NCI-H1105 (cell line): ENCODE measurements around the gene NOG.

ENCODE experiments used
- DNase-seq: peaks from one replicate; lab custom pipeline; 2025; lab: John Stamatoyannopoulos, UW

NOG gene

DNA sequence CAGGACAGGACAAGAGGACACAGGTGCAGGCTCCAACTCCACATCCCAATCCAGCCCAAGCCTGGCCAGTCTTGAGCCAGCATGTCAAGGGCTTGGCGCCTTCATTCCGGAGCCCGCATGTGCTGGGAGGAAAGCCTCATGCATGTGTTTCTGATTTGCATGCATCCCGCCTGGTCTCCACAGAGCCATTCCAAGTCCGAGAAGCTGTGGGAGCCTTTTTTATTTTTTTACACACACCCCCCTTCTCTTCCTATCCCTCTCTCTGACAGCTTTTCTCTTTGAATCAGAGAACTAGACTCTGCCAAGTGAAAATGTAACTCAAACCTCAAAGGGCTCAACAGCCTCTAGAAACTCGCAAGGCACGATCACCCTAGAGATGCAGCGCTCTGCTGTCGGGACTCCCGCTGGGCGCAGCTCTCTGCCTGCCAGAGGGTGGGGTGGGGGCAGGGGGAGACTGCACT, 45.1 kb downstream of the NOG start:
- DNase-seq, result no peak

DNA sequence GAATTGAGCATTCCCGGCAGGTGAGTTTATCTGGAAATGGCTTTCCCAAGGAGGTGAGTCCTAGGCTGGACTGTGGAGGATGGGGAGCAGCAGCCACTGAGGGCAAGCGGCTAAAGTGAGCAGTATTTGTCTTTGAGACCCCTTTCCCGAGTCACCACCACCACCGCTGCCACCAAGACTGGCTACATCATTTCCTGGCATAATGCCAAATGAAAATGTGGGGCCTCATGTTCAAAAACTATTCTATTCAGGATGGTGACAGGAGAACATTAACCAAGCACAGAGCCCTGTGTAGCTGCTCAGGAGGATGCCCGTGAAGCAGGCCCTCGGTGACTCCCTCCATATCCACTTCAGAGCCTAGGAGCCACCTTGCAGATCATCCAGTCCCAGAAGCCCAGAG, 46.0 kb downstream of the NOG start:
- DNase-seq, result no peak

DNA sequence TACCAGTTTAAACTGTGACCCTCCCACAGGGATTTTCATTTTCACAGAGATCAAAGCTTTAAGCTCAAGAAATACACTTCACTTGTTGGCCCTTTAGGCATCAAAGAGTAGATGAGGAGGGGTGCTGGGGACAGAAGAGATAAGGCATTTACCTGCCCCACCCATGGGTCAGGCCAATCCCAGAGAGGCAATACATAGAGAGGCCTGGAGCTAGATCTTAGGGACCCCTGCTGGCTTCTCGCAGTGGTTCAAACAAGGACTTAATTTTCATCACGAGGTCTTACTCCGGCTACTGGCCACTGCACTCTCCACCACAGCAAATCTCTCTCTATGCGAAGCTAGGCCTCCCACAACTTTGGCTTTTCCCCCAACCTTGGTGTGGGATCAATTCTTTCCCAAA, 46.6 kb downstream of the NOG start:
- DNase-seq, result no peak

DNA sequence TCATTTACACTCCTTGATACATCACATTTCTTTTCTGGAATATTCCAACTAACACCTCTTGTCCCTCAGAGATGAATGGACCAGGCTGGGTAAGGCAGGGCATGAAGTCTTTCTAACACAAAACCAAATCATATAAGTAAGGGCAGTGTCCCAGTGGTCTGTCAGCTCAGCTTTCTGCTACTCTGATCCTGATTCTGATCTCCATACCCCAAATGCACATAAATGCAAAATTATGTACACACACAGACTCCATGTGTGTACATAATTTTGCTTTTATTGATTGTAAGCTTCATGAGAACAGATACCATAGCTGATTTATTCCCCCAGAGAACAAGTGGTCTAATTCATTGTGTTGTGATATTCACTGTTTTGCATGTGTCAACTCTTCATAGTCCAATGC, 47.9 kb downstream of the NOG start:
- DNase-seq, result no peak

DNA sequence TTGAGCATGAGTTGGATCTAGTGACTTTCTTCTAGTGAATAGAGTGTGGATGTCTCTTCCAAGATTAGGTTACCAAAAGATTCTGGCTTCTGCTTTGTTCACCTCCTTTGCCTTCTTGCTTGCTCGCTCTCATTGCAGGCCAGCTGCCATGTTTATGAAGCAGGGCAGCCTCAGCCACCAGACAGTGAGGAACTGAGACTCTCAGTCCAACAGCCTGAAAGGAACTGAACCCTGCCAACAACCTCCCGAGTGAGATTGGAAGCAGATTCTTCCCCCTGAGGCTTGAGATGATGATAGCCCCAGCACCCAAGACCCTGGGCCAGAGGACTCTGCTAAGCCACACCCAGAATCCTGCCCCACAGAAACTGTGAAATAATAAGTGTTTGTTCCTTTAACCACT, 48.4 kb downstream of the NOG start:
- no peak for DNase-seq

DNA sequence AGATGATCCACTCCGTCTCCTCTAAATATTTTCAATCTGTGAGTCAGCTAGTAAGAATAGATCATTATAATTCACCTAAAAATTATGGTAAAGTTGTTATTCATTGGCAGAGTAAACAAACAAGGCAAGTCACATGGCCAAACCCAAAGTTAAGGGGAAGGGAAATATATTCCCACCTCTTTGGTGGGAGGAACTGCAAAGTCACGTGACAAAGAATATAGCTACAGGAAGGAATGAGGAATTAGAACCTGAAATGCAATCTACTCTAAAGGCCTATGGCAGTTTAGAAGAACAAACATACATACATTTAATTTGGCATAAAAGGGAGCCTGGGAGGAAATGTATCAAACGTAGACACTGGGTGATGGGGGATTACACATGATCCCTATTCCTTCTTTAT, 48.9 kb downstream of the NOG start:
- DNase-seq, result no peak
